OCI-LY7 (cell line): Measurements from ENCODE around the gene RNF125.

ENCODE experiments used
- EZH2phosphoT487 ChIP-seq: fragments of 200-600 bp; sonication (generic); IDR thresholded peaks from 2 replicates; pipeline ENCODE4 v1.6.1; 2018; ENCODE audit warnings: low read depth, borderline replicate concordance, mild to moderate bottlenecking, mixed run types, antibody characterized with exemption, low read length, moderate library complexity, mixed read lengths
- TF ChIP-seq, protein P1 (sequence below): fragments of 200-600 bp; sonication (generic); conservative IDR thresholded peaks from 2 replicates; pipeline ENCODE4 v1.5.1; 2014; ENCODE audit warnings: mild to moderate bottlenecking, antibody characterized with exemption, low read length, moderate library complexity, mixed read lengths

- TF ChIP-seq, protein P1, sequence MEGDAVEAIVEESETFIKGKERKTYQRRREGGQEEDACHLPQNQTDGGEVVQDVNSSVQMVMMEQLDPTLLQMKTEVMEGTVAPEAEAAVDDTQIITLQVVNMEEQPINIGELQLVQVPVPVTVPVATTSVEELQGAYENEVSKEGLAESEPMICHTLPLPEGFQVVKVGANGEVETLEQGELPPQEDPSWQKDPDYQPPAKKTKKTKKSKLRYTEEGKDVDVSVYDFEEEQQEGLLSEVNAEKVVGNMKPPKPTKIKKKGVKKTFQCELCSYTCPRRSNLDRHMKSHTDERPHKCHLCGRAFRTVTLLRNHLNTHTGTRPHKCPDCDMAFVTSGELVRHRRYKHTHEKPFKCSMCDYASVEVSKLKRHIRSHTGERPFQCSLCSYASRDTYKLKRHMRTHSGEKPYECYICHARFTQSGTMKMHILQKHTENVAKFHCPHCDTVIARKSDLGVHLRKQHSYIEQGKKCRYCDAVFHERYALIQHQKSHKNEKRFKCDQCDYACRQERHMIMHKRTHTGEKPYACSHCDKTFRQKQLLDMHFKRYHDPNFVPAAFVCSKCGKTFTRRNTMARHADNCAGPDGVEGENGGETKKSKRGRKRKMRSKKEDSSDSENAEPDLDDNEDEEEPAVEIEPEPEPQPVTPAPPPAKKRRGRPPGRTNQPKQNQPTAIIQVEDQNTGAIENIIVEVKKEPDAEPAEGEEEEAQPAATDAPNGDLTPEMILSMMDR, result no peak
- TF ChIP-seq EZH2phosphoT487, result no peak
Measured at GRCh38 chr18:32095192-32095899, 76.7 kb downstream of the RNF125 start.
